HepG2 (cell line): ENCODE measurements around the gene ITGB6. TPM values are rescaled to one million over a fixed set of nuclear protein-coding genes. Genes with fewer than 3 reads are reported as not detected.

Source experiments
- ATAC-seq: fragments of 200-7000 bp; cut with Tn5 transposase; 3 replicates; pipeline ENCODE4 v1.9.1; 2020; ENCODE audit warnings: mild to moderate bottlenecking, moderate library complexity
- BruUV-seq: library from RNA; stranded (reverse); fragments of 400-500 nt; replicated peaks from 2 replicates; lab custom pipeline; 2021; lab: Mats Ljungman, UMichigan
- CTCF ChIA-PET: fragments of 300-600 bp; formaldehyde crosslinking; extraction: SDS; loops from one replicate; lab custom pipeline; 2021; ENCODE audit warnings: low total read pairs, inconsistent platforms, low intra/inter-chr PET ratio; lab: Yijun Ruan, JAX
- POLR2A ChIA-PET: fragments of 350-600 bp; sonication (Branson Sonifier 250); formaldehyde crosslinking; loops from one replicate; lab custom pipeline; 2020; ENCODE audit warnings: antibody characterized with exemption, inconsistent platforms; lab: Yijun Ruan, JAX
- DNase-seq: peaks from one replicate; pipeline ENCODE4 v3.0.0-alpha.2; 2015; ENCODE audit warnings: low spot score
- FAIRE-seq: peaks from 3 replicates; lab custom pipeline; 2011; peaks lifted over from hg19 to GRCh38; lab: Jason Lieb, UNC
- H2AFZ ChIP-seq: one replicate; pipeline ENCODE4 v1.6.1; 2011; ENCODE audit warnings: low read length, inconsistent platforms
- H3K27ac ChIP-seq: fragments of 300-600 bp; 3 replicates; pipeline ENCODE4 v1.8.0; 2011; ENCODE audit warnings: mixed run types, mild to moderate bottlenecking, mixed read lengths, low read length, inconsistent platforms; ENCODE audit not compliant: insufficient read depth; ENCODE audit errors: extremely low read length
- H3K27me3 ChIP-seq, 2 experiments: fragments of 200-600 bp in 1 of 2; 2 replicates in 1 of 2; 3 replicates in 1 of 2; pipeline versions ENCODE4 v1.6.0 to v1.8.0; 2011; ENCODE audit warnings: low read length in 2 of 2, mild to moderate bottlenecking in 2 of 2, moderate library complexity in 2 of 2, inconsistent platforms in 1 of 2; ENCODE audit not compliant: insufficient read depth in 2 of 2, control insufficient read depth in 1 of 2
- H3K36me3 ChIP-seq, 2 experiments: fragments of 200-600 bp in 1 of 2; replicated peaks in 1 of 2; 2 replicates in 1 of 2; 3 replicates in 1 of 2; pipeline versions ENCODE4 v1.5.1 to v1.8.0; 2011; ENCODE audit warnings: low read length in 2 of 2, inconsistent platforms in 1 of 2; ENCODE audit not compliant: insufficient read depth in 2 of 2, control insufficient read depth in 1 of 2
- H3K4me1 ChIP-seq: 2 replicates; pipeline ENCODE4 v1.5.1; 2012; ENCODE audit warnings: low read length, inconsistent platforms; ENCODE audit not compliant: insufficient read depth
- H3K4me2 ChIP-seq: 2 replicates; pipeline ENCODE4 v1.6.0; 2011; ENCODE audit warnings: low read depth, low read length, inconsistent platforms
- H3K4me3 ChIP-seq, 3 experiments: fragments of 200-600 bp in 1 of 3; sonication (generic), shearing (Covaris generic) in 1 of 3; replicated peaks in 1 of 3; 2 replicates each; pipeline ENCODE4 v1.5.1; 2011 to 2016; ENCODE audit warnings: low read length in 3 of 3, inconsistent platforms in 2 of 3, low read depth in 2 of 3, mild to moderate bottlenecking in 2 of 3, control low read depth in 1 of 3, mixed read lengths in 1 of 3; ENCODE audit not compliant: insufficient read depth in 1 of 3
- H3K79me2 ChIP-seq: one replicate; pipeline ENCODE4 v1.6.1; 2011; ENCODE audit warnings: low read length, inconsistent platforms; ENCODE audit not compliant: insufficient read depth
- H3K9ac ChIP-seq: 2 replicates; pipeline ENCODE4 v1.6.0; 2011; ENCODE audit warnings: mild to moderate bottlenecking, low read depth, low read length, inconsistent platforms; ENCODE audit not compliant: insufficient read depth
- H3K9me3 ChIP-seq: 2 replicates; pipeline ENCODE4 v1.5.1; 2012; ENCODE audit warnings: mild to moderate bottlenecking, low read length
- H4K20me1 ChIP-seq: 2 replicates; pipeline ENCODE4 v1.6.0; 2011; ENCODE audit warnings: inconsistent platforms, mild to moderate bottlenecking, low read length, moderate library complexity; ENCODE audit not compliant: insufficient read depth
- KDM1A ChIP-seq: IDR thresholded peaks from 2 replicates; pipeline ENCODE4 v1.6.1; 2016; ENCODE audit warnings: missing compliant biosample characterization
- RARA ChIP-seq: IDR thresholded peaks from 2 replicates; pipeline ENCODE4 v1.6.1; 2016; ENCODE audit warnings: missing genetic modification reagents, missing compliant biosample characterization
- ZBTB42 ChIP-seq: sonication (generic); formaldehyde crosslinking; IDR thresholded peaks from 2 replicates; pipeline ENCODE4 v1.5.0; 2020; ENCODE audit warnings: mild to moderate bottlenecking, missing genetic modification reagents
- ZHX2 ChIP-seq, 2 experiments: sonication (generic) in 1 of 2; formaldehyde crosslinking in 1 of 2; IDR thresholded peaks; 2 replicates each; pipeline versions ENCODE4 v1.6.1 to v1.9.0; 2014 to 2022; ENCODE audit warnings: antibody characterized with exemption in 1 of 2, borderline replicate concordance in 1 of 2, inconsistent platforms in 1 of 2, low read depth in 1 of 2, missing genetic modification reagents in 1 of 2
- ZNF773 ChIP-seq: sonication (generic); formaldehyde crosslinking; IDR thresholded peaks from 2 replicates; pipeline ENCODE4 v1.4.0; 2020; ENCODE audit warnings: missing genetic modification reagents, borderline replicate concordance
- ZNF782 ChIP-seq: sonication (generic); formaldehyde crosslinking; IDR thresholded peaks from 2 replicates; pipeline ENCODE4 v1.4.0; 2020; ENCODE audit warnings: missing genetic modification reagents, mild to moderate bottlenecking, borderline replicate concordance
- WGBS: methylation state at CpG from one replicate; pipeline ENCODE4 v1.1.6; 2017; ENCODE audit warnings: low lambda C conversion rate; 5-methylcytosine and 5-hydroxymethylcytosine counted together
- in situ Hi-C: cut with HindIII; loops from 2 replicates; pipeline ENCODE4 v1.10.0; 2017; ENCODE audit warnings: low pct_unique_long_range_greater_than_20kb; ENCODE audit not compliant: extremely low pct_ligation_motif_present
- intact Hi-C: fragments of 100-400 bp; cut with micrococcal nuclease; formaldehyde crosslinking; loops from one replicate; pipeline ENCODE4 v1.10.0; 2022; ENCODE audit not compliant: unreplicated experiment
- polyA plus RNA-seq, 8 experiments: library from polyadenylated mRNA; depleted of rRNA in 3 of 8; stranded (reverse) in 7 of 8; unstranded in 1 of 8; fragments of >200 nt; fragmentation: Illumina TruSeq in 4 of 8; extraction: Trizol in 4 of 8; gene quantifications; 2 replicates each; pipeline versions ENCODE4 v1.2.1 to v1.2.3, GENCODE V29; 2011 to 2016; ENCODE audit warnings: low read depth in 4 of 8, missing spikeins in 1 of 8, mixed read lengths in 1 of 8; ENCODE audit not compliant: insufficient read depth in 1 of 8
- total RNA-seq, 5 experiments: library from RNA; depleted of rRNA; stranded (reverse); fragments of >200 nt; fragmentation: Illumina TruSeq; extraction: Trizol; gene quantifications; 2 replicates each; pipeline ENCODE4 v1.2.3, GENCODE V29; 2016; ENCODE audit warnings: low read depth in 1 of 5
- TF ChIP-seq, protein P1 (sequence below): sonication (generic); formaldehyde crosslinking; IDR thresholded peaks from 2 replicates; pipeline ENCODE4 v1.5.1; 2020; ENCODE audit warnings: mild to moderate bottlenecking, missing genetic modification reagents, borderline replicate concordance

ITGB6 gene
- total and polyA plus RNA-seq, 2 of the 13 experiments (the other 11 are each of a cell fraction or from before 2014, with no cell fraction given), result not detected

DNA sequence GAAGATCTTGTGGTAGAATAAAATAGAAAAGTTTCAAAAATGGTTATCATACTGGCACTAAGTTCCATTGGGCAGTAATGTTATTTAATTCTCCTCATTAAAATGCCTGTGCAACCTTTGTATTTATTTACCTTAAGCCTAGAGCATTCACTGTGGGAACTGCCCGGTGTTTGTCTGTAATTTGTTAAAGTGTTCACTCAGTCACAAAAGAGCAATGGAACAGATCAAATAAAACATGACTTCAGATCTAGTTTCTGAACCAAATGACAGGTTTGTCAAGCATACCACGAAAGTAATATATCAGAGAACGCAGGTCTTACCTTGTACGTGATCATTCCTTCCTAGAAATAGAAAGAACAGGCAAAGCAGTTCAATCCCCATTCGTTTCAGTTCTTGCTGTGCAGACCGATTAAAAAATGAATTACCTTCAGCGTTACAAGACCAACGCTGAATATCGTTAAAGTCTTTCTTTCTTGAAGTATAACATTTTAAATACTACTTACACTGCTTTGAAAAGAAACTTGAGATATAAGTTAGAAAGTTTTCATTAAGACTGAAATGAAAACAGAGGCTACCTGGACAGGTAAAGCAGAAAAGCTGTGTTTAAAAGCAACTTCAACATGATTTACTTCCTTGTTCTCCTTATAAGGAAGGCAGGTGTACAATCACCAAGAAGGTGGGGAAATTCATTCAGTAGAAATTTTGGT is at the start of gene ITGB6 (continued):
- TF ChIP-seq, protein P1, sequence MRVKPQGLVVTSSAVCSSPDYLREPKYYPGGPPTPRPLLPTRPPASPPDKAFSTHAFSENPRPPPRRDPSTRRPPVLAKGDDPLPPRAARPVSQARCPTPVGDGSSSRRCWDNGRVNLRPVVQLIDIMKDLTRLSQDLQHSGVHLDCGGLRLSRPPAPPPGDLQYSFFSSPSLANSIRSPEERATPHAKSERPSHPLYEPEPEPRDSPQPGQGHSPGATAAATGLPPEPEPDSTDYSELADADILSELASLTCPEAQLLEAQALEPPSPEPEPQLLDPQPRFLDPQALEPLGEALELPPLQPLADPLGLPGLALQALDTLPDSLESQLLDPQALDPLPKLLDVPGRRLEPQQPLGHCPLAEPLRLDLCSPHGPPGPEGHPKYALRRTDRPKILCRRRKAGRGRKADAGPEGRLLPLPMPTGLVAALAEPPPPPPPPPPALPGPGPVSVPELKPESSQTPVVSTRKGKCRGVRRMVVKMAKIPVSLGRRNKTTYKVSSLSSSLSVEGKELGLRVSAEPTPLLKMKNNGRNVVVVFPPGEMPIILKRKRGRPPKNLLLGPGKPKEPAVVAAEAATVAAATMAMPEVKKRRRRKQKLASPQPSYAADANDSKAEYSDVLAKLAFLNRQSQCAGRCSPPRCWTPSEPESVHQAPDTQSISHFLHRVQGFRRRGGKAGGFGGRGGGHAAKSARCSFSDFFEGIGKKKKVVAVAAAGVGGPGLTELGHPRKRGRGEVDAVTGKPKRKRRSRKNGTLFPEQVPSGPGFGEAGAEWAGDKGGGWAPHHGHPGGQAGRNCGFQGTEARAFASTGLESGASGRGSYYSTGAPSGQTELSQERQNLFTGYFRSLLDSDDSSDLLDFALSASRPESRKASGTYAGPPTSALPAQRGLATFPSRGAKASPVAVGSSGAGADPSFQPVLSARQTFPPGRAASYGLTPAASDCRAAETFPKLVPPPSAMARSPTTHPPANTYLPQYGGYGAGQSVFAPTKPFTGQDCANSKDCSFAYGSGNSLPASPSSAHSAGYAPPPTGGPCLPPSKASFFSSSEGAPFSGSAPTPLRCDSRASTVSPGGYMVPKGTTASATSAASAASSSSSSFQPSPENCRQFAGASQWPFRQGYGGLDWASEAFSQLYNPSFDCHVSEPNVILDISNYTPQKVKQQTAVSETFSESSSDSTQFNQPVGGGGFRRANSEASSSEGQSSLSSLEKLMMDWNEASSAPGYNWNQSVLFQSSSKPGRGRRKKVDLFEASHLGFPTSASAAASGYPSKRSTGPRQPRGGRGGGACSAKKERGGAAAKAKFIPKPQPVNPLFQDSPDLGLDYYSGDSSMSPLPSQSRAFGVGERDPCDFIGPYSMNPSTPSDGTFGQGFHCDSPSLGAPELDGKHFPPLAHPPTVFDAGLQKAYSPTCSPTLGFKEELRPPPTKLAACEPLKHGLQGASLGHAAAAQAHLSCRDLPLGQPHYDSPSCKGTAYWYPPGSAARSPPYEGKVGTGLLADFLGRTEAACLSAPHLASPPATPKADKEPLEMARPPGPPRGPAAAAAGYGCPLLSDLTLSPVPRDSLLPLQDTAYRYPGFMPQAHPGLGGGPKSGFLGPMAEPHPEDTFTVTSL (CRISPR knock-in tag), result no peak
- TF ChIP-seq KDM1A (CRISPR knock-in tag) (no peak), ZBTB42 (CRISPR knock-in tag) (no peak)

DNA sequence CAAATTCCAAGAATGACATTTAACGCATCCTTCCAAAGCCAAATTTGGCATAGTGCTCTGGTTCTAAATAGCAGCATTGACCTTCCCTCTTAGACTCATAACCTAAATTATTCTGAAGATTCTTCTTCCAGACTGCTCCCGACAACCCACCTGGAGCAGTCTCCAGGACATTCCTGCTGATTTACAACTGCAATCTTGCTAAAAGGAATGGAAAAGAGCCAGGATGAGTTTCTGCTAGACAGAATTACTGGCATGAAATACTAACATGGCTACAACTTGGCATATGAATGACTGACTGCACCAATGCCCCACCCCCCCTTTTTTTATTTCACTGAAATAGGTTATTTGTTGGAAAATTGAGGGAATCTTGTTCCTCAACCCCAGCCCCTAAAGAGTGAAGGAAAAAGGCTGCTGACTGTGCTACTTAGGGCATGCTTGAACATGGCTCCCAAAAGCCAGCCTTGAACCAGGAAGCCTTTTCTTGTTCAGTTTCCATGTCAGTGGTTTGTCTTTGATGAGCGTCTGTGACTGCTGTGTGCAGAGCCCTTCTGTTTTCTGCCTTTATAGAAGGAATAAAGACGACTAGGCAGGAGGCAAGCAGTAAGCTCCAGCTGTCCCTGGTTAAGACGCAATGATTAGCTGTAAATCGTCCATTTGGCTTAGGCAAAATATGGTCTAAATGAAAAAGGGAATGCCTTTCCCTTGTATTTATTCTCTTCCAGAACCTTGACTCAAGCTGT is 47.4 kb upstream of the ITGB6 start:
- H3K27me3 ChIP-seq, result no peaks in the 10 kb centered on the region
- ATAC-seq (no peak), DNase-seq (no peak), FAIRE-seq (no peak)
- no TSS peak for BruUV-seq
- H3K27ac ChIP-seq, result no peak overlapping the region
- H4K20me1 ChIP-seq, result no peaks in the 10 kb centered on the region
- no peak overlapping the region for H3K9ac ChIP-seq
- WGBS, result 49% methylated on average over 6 of the region's 6 CpGs
- no peaks in the 10 kb centered on the region for H3K4me1 ChIP-seq
- no peak overlapping the region for H2AFZ ChIP-seq
- CTCF ChIA-PET, result no interaction called here
- H3K79me2 ChIP-seq, result no peaks in the 10 kb centered on the region
- H3K4me2 ChIP-seq, result no peak overlapping the region
- POLR2A ChIA-PET, result no interaction called here
- H3K4me3 ChIP-seq, result no peak overlapping the region
- in situ Hi-C loops (no loop called here), intact Hi-C loops (no loop called here)
- H3K9me3 ChIP-seq, result no peaks in the 10 kb centered on the region
- no peaks in the 10 kb centered on the region for H3K36me3 ChIP-seq
- TF ChIP-seq ZNF782 (no peak), ZNF773 (CRISPR knock-in tag) (no peak), ZHX2 (IDR thresholded peaks at IDR 0.05; ENCODE audit: low read depth) (no peak), ZHX2 (CRISPR knock-in tag; IDR thresholded peaks at IDR 0.05; ENCODE audit: borderline replicate concordance) (no peak), RARA (no peak)
